GM18502 (cell line): ENCODE measurements around the gene LRRC37B.
"Not testable (repeated sequence)": the region's sequence is repeated elsewhere in the genome, so short reads cannot be mapped to it uniquely, and the experiment has no call there.

Experiments used
- ATAC-seq: cut with Tn5 transposase; IDR thresholded peaks from one replicate; pipeline ENCODE4 v1.9.1; 2021; ENCODE audit warnings: mild to moderate bottlenecking; ENCODE audit not compliant: unreplicated experiment, poor library complexity

Gene LRRC37B

GRCh38 chr17:32084942-32085829 is 78.0 kb downstream of the LRRC37B start:
- not testable (repeated sequence) for ATAC-seq

GRCh38 chr17:32086833-32087232 is 79.7 kb downstream of the LRRC37B start:
- ATAC-seq, result not testable (repeated sequence)

- not testable (repeated sequence) for ATAC-seq
Measured at GRCh38 chr17:32092062-32092461, 84.9 kb downstream of the LRRC37B start.

GRCh38 chr17:32099686-32100085 is 92.5 kb downstream of the LRRC37B start:
- ATAC-seq, result no peak

- not testable (repeated sequence) for ATAC-seq
Measured at GRCh38 chr17:32100323-32100722, 93.1 kb downstream of the LRRC37B start.

GRCh38 chr17:32100971-32101631 is 93.9 kb downstream of the LRRC37B start:
- no peak for ATAC-seq

GRCh38 chr17:32102172-32102571 is 95.0 kb downstream of the LRRC37B start:
- ATAC-seq, result no peak

- no peak for ATAC-seq
Measured at GRCh38 chr17:32102646-32103186, 95.5 kb downstream of the LRRC37B start.
